ENCODE data around the gene PIK3CG.

DNA sequence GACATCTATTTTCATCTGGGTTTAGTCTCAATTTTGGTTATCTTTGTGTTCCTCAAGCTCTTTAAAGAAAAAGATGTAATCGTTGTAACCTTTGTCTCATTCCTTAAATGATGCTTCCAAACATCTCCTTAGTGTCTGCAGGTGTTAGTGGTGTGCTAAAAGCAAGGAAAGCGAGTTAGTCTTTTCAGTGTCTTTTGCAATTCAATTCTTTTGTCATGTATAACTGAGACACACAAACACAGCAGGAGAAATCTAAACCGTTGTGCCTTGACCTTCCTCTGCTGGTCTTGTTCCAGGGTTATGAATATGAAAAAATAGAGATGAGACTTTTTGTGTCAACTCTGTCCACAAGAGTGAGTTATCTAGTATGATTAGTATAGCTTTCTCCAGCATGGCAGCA is 40.7 kb downstream of the PIK3CG start:
- TF ChIP-seq, protein P1, sequence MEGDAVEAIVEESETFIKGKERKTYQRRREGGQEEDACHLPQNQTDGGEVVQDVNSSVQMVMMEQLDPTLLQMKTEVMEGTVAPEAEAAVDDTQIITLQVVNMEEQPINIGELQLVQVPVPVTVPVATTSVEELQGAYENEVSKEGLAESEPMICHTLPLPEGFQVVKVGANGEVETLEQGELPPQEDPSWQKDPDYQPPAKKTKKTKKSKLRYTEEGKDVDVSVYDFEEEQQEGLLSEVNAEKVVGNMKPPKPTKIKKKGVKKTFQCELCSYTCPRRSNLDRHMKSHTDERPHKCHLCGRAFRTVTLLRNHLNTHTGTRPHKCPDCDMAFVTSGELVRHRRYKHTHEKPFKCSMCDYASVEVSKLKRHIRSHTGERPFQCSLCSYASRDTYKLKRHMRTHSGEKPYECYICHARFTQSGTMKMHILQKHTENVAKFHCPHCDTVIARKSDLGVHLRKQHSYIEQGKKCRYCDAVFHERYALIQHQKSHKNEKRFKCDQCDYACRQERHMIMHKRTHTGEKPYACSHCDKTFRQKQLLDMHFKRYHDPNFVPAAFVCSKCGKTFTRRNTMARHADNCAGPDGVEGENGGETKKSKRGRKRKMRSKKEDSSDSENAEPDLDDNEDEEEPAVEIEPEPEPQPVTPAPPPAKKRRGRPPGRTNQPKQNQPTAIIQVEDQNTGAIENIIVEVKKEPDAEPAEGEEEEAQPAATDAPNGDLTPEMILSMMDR (IDR thresholded peaks at IDR 0.05), result no peak
- TF ChIP-seq POLR2A (IDR thresholded peaks at IDR 0.05), result no peak
